GM23338 (cell line): Measurements from ENCODE around the gene NCAN. TPM values are rescaled to one million over a fixed set of nuclear protein-coding genes. Genes with fewer than 3 reads are reported as not detected.

Experiments used
- ATAC-seq: fragments of 200-7000 bp; cut with Tn5 transposase; 3 replicates; pipeline ENCODE4 v1.9.1; 2020
- DNase-seq: peaks from one replicate; pipeline ENCODE4 v3.0.0-alpha.2; 2015; ENCODE audit warnings: low spot score
- H2AFZ ChIP-seq: fragments of 200-600 bp; sonication (generic); 2 replicates; pipeline ENCODE4 v1.8.0; 2016; ENCODE audit warnings: antibody characterized with exemption, mild to moderate bottlenecking, moderate library complexity
- H3F3A ChIP-seq: fragments of 200-600 bp; sonication (generic); replicated peaks from 2 replicates; pipeline ENCODE4 v1.8.0; 2017; ENCODE audit warnings: antibody characterized with exemption, mixed run types, low read depth
- H3K27ac ChIP-seq: fragments of 200-600 bp; sonication (generic); 2 replicates; pipeline ENCODE4 v1.6.1; 2016; ENCODE audit warnings: low read depth
- H3K27me3 ChIP-seq: fragments of 200-600 bp; sonication (generic); 2 replicates; pipeline ENCODE4 v1.8.0; 2016; ENCODE audit warnings: mild to moderate bottlenecking, mixed run types, moderate library complexity; ENCODE audit not compliant: insufficient read depth
- H3K36me3 ChIP-seq: fragments of 200-600 bp; sonication (generic); 2 replicates; pipeline ENCODE4 v1.8.0; 2016; ENCODE audit warnings: mild to moderate bottlenecking; ENCODE audit not compliant: insufficient read depth
- H3K4me1 ChIP-seq: fragments of 200-600 bp; sonication (generic); 2 replicates; pipeline ENCODE4 v1.8.0; 2016; ENCODE audit warnings: mild to moderate bottlenecking, moderate library complexity; ENCODE audit not compliant: insufficient read depth
- H3K4me2 ChIP-seq: fragments of 200-600 bp; sonication (generic); 2 replicates; pipeline ENCODE4 v1.7.1; 2017; ENCODE audit warnings: mixed run types
- H3K4me3 ChIP-seq: fragments of 200-600 bp; sonication (generic); 2 replicates; pipeline ENCODE4 v1.6.1; 2016; ENCODE audit warnings: mixed run types
- H3K79me2 ChIP-seq: fragments of 200-600 bp; sonication (generic); replicated peaks from 2 replicates; pipeline ENCODE4 v1.8.0; 2017; ENCODE audit warnings: mild to moderate bottlenecking; ENCODE audit not compliant: insufficient read depth
- H3K9me2 ChIP-seq: fragments of 200-600 bp; sonication (generic); 2 replicates; pipeline ENCODE4 v1.8.0; 2017; ENCODE audit not compliant: insufficient read depth
- H4K20me1 ChIP-seq: fragments of 200-600 bp; sonication (generic); replicated peaks from 2 replicates; pipeline ENCODE4 v1.8.0; 2017; ENCODE audit warnings: mild to moderate bottlenecking; ENCODE audit not compliant: insufficient read depth
- H3K27ac Mint-ChIP-seq: 2 replicates; pipeline ENCODE4 v1.8.0; 2020; ENCODE audit warnings: inconsistent platforms, mild to moderate bottlenecking, moderate library complexity, mixed read lengths
- H3K27me3 Mint-ChIP-seq: 3 replicates; pipeline ENCODE4 v1.8.0; 2022; ENCODE audit warnings: low read depth, mild to moderate bottlenecking, moderate library complexity, mixed read lengths, inconsistent platforms; ENCODE audit not compliant: insufficient read depth, poor library complexity
- H3K36me3 Mint-ChIP-seq: 3 replicates; pipeline ENCODE4 v1.8.0; 2021; ENCODE audit warnings: low read depth, mild to moderate bottlenecking, inconsistent platforms, moderate library complexity, mixed read lengths
- H3K4me1 Mint-ChIP-seq: 3 replicates; pipeline ENCODE4 v1.8.0; 2020; ENCODE audit warnings: mild to moderate bottlenecking, inconsistent platforms, mixed read lengths
- H3K4me3 Mint-ChIP-seq: 3 replicates; pipeline ENCODE4 v1.8.0; 2021; ENCODE audit warnings: moderate library complexity, mild to moderate bottlenecking, inconsistent platforms, mixed read lengths
- H3K9me3 Mint-ChIP-seq: 3 replicates; pipeline ENCODE4 v1.8.0; 2020; ENCODE audit warnings: moderate library complexity, mild to moderate bottlenecking, inconsistent platforms, mixed read lengths
- CREB1 ChIP-seq: fragments of 250-450 bp; sonication (Bioruptor Pico); IDR thresholded peaks from 2 replicates; pipeline ENCODE4 v1.5.0; 2020; ENCODE audit warnings: low read depth, mild to moderate bottlenecking, moderate library complexity
- CTCF ChIP-seq, 2 experiments: fragments of 200-600 bp in 1 of 2; sonication (generic) in 1 of 2; conservative IDR thresholded peaks; 2 replicates each; pipeline versions ENCODE4 v1.5.1 to v1.6.1; 2016 to 2017; ENCODE audit warnings: antibody characterized with exemption in 2 of 2, low read depth in 2 of 2, mild to moderate bottlenecking in 2 of 2, moderate library complexity in 1 of 2
- EZH2 ChIP-seq: fragments of 200-600 bp; sonication (generic); IDR thresholded peaks from one replicate; pipeline ENCODE4 v1.8.0; 2017; ENCODE audit warnings: antibody characterized with exemption, mild to moderate bottlenecking, low read depth; ENCODE audit not compliant: unreplicated experiment
- EZH2phosphoT487 ChIP-seq: fragments of 200-600 bp; sonication (generic); IDR thresholded peaks from one replicate; pipeline ENCODE4 v1.8.1; 2018; ENCODE audit warnings: antibody characterized with exemption; ENCODE audit not compliant: unreplicated experiment
- JUNB ChIP-seq: IDR thresholded peaks from one replicate; pipeline ENCODE4 v1.6.1; 2016; ENCODE audit warnings: antibody characterized with exemption; ENCODE audit not compliant: unreplicated experiment
- NANOG ChIP-seq: IDR thresholded peaks from 2 replicates; pipeline ENCODE4 v1.6.1; 2016; ENCODE audit warnings: antibody characterized with exemption, borderline replicate concordance
- POLR2AphosphoS5 ChIP-seq: IDR thresholded peaks from 2 replicates; pipeline ENCODE4 v1.6.1; 2016; ENCODE audit warnings: antibody characterized with exemption, low read depth
- REST ChIP-seq: IDR thresholded peaks from one replicate; pipeline ENCODE4 v1.6.1; 2018; ENCODE audit warnings: antibody characterized with exemption; ENCODE audit not compliant: unreplicated experiment
- STAT1 ChIP-seq: IDR thresholded peaks from one replicate; pipeline ENCODE4 v1.6.1; 2016; ENCODE audit warnings: antibody characterized with exemption; ENCODE audit not compliant: unreplicated experiment
- ZNF114 ChIP-seq: fragments of 250-450 bp; sonication (Bioruptor Pico); IDR thresholded peaks from 2 replicates; pipeline ENCODE4 v1.5.0; 2020; ENCODE audit warnings: mild to moderate bottlenecking, moderate library complexity
- ZNF331 ChIP-seq: fragments of 250-450 bp; sonication (Bioruptor Pico); IDR thresholded peaks from 2 replicates; pipeline ENCODE4 v1.5.0; 2020; ENCODE audit warnings: low read depth, mild to moderate bottlenecking, moderate library complexity
- ZNF462 ChIP-seq: fragments of 250-450 bp; sonication (Bioruptor Pico); IDR thresholded peaks from 2 replicates; pipeline ENCODE4 v1.5.0; 2020; ENCODE audit warnings: mild to moderate bottlenecking, moderate library complexity
- polyA plus RNA-seq: library from polyadenylated mRNA; unstranded; fragments of >200 nt; fragmentation: Nextera tagmentation; extraction: Ambion mirVana; gene quantifications from 2 replicates; pipeline ENCODE4 v1.2.1, GENCODE V29; 2016
- total RNA-seq: library from RNA; depleted of rRNA; stranded (reverse); fragments of >200 nt; shearing (Covaris generic); gene quantifications from 2 replicates; pipeline ENCODE4 v1.2.3, GENCODE V29; 2014
- TF ChIP-seq, protein P1 (sequence below): IDR thresholded peaks from 2 replicates; pipeline ENCODE4 v1.6.1; 2016; ENCODE audit warnings: antibody characterized with exemption

NCAN gene
- total and polyA plus RNA-seq, 2 experiments from 2014 or later, result 1.8 to 9.4 TPM

DNA sequence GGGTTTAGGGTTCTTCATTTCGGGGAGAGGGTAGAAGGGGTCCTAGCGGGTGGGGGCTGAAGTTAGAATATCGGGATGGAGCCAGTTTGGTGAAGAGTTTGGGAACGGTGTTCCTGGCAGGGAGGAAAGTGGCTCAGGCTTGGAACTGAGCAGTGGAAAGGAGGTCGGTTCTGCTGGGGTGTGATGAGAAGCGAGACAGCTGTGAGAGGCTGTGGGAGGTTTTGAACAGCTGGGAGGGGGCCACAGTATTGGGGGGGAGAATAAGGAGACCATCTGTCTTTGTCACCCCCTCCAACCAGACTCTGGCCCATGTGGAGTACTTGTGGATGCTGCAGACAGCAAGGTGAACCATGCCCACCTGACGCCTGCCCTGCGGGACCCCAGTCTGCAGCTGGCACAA is 62.4 kb downstream of the NCAN start:
- Mint-ChIP-seq H3K27me3 (peaks cover 20% of the 10 kb centered on the region), H3K36me3 (peaks cover 13% of the 10 kb centered on the region), H3K4me1 (peaks cover 9% of the 10 kb centered on the region), H3K4me3 (peak overlapping the region; percentile 75; the same call in 1 of the 3 replicates), H3K27ac (no peak overlapping the region), H3K9me3 (no peaks in the 10 kb centered on the region)
- peaks cover 8% of the 10 kb centered on the region; the same call in 1 of the 2 replicates for H3K4me1 ChIP-seq
- no peak overlapping the region for H3K27ac ChIP-seq
- peaks cover 6% of the 10 kb centered on the region; the same call in 1 of the 2 replicates for H3K36me3 ChIP-seq
- DNase-seq (no peak), ATAC-seq (no peak)
- H3K9me2 ChIP-seq, result no peaks in the 10 kb centered on the region
- H4K20me1 ChIP-seq, result no peaks in the 10 kb centered on the region
- no peak overlapping the region for H3K4me2 ChIP-seq
- no peaks in the 10 kb centered on the region for H3K79me2 ChIP-seq
- TF ChIP-seq STAT1 (no peak), ZNF114 (CRISPR knock-in tag) (no peak), CTCF (conservative IDR thresholded peaks at IDR 0.05; ENCODE audit: low read depth in 2 of 2) (no peak), CREB1 (CRISPR knock-in tag) (no peak), JUNB (no peak), REST (no peak), NANOG (no peak), EZH2 (no peak), ZNF331 (CRISPR knock-in tag) (no peak), ZNF462 (CRISPR knock-in tag) (no peak), EZH2phosphoT487 (no peak), POLR2AphosphoS5 (no peak)
- TF ChIP-seq, protein P1, sequence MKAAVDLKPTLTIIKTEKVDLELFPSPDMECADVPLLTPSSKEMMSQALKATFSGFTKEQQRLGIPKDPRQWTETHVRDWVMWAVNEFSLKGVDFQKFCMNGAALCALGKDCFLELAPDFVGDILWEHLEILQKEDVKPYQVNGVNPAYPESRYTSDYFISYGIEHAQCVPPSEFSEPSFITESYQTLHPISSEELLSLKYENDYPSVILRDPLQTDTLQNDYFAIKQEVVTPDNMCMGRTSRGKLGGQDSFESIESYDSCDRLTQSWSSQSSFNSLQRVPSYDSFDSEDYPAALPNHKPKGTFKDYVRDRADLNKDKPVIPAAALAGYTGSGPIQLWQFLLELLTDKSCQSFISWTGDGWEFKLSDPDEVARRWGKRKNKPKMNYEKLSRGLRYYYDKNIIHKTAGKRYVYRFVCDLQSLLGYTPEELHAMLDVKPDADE, result no peak
- H3F3A ChIP-seq, result peaks cover 8% of the 10 kb centered on the region; the same call in 1 of the 2 replicates
- no peak overlapping the region for H2AFZ ChIP-seq
- no peaks in the 10 kb centered on the region for H3K27me3 ChIP-seq
- no peak overlapping the region for H3K4me3 ChIP-seq
